Germinal center (tissue), 1 donor: ENCODE results near the gene MEX3D.
A peak's percentile ranks its signal among the peaks of the same experiment; 100 is the strongest.

Experiments
- DNase-seq: peaks from one replicate; pipeline ENCODE4 v3.0.0; 2012; ENCODE audit warnings: mixed read lengths, low spot score

The MEX3D gene

DNA sequence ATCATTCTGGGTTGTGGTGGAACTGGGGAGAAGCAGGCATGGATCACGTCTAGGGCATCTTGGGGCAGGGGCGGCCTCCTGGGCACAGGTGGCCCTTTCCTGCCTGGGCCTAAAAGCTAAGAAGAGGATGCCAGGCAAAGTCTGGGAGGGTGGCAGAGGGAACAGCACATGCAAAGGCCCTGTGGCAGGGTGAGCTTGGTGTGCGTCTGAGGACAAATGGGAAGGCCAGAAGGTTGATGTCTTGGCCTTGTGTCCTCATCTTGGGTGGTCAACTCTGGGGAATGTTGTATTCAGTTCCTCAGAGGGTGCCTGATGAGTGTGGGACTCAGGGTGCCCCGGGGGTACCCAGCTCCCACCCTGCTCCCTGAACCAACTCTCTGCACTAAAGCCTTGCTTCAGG is 49.7 kb downstream of the MEX3D start:
- DNase-seq: no peak

DNA sequence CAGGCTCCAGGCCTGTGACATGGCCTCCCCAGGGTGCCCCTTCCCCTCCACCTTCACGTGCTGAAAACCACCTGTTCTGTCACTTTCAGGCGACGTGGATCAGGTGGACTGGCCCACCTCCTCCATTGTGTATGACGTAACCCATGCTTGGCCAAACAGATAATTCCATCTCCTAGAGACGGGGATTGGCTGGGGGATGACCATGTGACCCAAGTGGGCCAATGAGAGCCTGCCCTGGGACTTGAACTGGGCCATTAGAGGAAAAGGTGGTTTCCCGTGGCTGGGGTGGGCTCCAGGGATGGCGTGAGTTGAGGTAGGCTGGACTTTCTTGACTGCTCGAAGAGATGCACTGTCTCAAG is 51.8 kb downstream of the MEX3D start:
- DNase-seq: no peak

DNA sequence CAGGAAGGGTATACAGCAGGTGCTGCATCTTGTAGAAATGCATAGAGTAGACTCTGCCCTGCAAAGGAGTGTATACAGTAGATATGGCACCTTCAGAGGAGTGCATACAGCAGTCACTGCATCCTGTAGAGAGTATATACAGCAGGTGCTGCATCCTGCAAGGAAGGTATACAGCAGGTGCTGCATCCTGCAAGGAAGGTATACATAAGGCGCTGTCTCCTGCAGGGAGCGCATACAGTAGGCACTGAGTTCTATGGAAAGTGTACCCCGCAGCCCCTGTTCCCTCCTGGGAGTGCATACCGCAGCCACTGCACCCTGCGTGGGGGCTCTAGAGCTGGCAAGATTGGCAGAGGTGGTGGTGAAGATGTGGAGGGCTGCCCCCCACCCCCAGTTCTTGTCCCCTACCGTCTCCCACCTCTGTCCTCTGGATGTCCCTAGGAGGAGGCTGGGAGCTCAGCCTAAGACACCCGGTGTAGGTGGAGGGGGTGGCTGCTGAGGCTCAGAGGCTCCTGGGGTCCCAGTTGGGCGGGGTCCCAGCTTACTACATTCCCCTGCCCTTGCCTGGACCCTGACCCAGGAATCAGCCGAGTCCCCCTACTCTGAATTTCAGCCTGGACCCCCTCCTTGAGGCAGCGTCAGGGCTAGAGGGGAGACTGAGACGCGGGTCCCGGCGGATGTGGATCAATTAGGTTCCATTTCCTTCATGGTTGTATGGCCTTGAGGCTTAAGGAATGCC is 53.0 kb downstream of the MEX3D start:
- DNase-seq: no peak

DNA sequence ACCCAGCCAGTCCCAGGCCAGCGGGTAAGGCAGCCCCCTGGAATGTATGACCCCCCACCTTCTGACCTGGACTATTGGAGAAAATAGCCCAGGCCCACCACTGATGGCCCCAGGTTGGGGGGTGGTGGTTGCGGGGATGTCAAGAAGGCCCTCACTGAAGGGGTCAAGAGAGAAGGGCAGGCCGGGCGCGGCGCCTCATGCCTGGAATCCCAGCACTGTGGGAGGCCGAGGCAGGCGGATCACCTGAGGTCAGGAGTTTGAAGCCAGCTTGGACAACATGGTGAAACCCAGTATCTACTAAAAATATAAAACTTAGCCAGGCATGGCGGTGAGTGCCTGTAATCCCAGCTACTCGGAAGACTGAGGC is 53.8 kb downstream of the MEX3D start:
- DNase-seq: no peak

DNA sequence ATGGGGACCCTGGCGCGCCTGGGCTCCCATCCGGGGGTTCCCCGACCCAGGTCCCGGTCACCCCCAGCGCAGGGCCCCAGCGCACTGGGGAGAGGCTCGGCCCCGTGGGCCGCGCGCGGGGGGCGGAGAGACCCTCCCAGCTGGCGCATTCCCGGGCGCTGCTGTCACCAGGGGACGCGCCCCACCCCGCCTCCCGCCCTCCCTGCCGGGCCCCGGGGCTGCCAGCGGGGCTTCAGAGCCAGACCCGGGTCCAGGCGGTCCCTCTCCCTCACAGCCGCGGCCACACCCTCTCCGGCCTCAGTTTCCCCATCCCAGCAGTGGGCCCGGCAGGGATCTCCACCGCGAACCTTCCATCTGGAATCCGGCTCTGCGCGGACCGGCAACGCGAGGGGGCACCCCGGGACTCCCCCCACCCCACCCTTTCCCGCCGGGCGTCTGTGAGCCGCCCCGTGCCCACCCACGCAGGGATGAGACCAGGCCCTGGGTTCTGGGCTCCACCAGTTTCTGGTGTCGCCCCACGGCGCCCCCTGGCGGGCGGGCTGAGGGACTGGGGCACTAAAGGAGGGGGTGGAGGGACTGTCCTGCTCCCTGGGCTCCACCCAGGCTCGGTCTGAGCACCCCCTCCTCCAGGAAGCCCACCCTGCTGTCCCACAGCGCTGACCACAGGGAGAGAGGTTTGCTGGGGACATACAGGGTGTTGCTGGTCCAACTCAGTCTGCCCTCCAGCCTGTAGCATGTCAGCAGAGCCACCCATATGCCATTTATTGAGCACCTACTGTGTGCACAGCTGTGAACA is 54.4 kb downstream of the MEX3D start:
- DNase-seq: peak; percentile 64

DNA sequence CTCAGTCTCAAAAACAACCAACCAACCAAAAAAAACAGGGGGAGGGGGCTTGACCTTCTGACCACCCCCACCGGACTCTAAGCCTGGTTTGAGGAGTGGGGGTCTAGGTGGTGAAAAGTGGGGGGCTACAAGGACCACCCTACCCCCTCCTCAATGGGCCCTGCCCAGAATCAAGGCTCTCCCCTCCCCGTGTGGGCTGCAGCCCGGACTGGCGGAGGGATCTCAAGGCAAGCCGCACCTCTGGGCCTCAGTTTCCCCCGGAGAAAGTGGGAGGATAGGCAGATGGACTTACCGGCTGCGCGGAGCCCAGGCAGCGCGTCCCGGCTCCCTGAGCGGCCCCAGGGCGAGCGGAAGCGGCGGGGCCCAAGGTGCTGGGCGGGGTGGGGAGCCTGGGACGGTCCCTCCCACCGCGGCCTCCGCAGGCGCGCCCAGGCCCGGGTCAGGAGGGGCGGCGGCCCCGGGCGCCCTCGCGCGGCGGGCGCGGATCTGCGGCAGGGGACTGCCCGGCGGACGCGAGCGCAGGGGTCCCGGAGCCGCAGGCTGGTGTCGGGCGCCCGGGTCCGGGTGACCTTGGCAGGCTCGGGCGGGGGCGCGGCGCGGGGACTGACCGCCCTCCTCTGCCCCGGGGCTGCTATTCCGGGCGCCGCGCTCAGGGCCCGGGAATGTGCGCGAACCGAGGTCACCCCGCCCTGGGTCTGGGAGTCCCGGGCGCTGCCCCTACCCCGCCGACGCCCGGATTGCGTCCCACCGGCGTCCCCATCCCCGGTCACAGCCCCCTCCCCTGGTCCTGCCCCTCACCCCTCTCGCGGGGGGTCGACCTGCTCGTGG is 55.2 kb downstream of the MEX3D start, which contains the start of gene ADAMTSL5:
ADAMTSL5 (minus strand) TSS at position 349 of the 828 bp plus-strand sequence. CDS start 2,076 bp downstream, outside the sequence.
- peak; percentile 53 for DNase-seq

DNA sequence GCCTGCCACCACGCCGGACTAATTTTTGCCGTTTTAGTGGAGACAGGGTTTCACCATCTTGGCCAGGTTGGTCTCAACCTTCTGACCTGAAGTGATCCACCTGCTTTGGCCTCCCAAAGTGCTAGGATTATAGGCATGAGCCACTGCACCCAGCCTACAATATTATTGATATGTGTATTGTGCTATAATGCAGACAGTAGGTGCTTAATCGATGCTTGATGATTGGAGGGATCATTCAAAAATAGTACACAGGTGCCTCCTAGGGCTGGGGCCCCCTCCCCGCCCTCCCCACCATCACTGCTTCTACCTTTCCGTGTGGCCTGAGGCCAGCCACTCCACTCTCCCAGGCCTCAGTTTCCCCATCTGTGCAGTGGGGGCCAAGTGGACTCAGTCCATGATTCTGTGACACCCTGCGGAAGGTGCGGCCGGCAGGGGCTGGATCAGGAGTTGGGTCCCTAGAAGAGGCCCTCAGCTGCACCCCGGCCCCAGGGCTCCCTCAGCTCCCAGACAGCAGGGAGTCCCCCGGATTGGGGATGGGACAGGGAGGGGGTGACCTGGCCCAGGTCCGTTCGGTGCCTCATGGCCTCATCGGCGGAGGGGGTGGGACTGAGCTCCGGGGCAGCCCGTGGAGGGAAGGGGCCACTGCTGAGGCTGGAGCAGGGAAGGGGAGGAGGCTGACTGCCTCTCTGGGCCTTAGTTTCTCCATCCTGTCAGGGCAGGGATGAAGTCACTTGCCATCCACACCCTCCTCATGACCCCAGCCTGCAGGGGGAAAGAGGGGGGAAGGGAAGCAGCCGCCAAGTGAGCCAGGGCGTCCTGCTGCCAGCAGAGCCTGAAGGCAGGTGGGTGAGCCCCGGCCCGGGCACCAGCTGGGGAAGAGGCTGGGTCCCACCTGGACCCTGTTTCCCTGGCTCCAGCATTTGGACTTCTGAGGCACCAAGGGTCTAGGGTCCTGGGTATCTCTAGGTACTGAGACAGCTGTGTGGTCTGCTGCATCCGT is 56.5 kb downstream of the MEX3D start:
- no peak for DNase-seq

DNA sequence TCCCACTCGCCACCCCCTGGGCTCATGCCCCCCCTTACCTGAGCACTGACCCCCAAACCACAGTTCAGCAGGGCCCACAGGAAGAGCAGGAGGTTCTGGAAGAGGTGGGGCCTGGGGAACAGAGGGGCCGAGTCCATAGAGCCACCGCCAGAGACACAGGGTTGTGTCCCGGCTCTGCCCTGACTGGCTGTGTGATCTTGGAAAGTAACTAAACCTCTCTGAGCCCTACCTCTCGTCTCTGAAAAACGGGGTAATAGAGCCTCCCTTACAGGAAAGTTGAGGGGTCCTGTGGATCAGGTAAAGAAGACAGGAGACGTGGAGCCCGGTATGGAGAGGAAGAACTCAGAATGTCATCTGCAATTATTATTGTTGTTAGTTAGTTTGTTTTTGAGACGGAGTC is 57.3 kb downstream of the MEX3D start:
- DNase-seq: no peak

DNA sequence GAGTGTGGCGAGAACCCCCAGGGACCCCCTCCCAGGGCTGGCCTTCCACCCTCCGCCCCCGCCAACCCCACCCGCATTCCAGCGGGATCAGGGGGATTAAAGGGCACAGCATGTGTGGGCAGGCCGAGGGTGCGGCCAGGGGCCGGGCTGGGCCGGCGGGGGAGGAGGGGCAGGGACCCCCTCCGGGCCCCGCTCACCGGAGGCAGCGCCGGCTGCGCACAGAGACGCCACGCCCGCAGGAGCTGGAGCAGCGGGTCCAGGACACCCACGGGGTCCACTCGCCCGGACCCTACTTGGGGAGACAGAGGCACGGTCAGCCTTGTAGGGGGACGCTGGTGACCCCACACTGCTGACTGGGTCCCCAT is 57.7 kb downstream of the MEX3D start:
- no peak for DNase-seq

DNA sequence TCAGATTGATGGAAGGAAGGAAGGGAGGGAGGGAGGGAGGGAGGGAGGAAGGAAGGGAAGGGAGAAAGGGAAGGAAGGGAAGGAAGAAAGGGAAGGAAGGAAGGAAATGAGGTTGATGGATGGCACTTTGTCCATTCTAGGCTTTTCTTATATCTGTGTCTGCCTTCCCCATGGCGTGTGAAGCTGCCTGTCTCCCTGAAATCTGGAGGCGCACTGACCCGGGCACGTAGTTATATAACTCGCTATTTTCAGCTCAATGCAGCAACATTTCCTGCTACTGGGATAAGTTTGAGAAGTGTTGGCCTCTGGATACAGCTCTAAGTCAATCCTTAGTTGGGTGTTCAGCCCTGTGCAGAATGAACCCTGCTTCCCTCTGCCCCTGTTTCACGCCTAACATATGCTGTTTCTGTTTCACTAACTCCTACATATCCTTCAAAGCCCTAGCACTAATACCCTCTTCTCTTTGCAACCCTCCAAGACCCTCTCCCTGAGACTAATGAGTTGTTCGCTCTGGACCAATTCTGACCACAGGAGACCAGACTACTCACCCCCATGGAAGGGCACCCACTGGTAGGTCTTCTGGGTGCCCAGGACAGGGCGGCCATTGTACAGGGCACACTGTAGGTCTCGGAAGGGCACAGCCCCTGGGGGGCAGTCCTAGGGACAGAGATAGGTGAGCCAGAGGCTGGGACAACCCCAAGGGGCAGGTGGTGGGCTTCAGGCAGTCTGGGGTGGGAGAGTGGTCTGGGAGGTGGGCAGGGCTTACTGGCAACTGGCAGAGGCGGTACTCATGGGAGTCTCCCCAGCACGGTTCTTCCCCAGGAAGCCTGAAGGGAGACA is 58.3 kb downstream of the MEX3D start:
- no peak for DNase-seq

DNA sequence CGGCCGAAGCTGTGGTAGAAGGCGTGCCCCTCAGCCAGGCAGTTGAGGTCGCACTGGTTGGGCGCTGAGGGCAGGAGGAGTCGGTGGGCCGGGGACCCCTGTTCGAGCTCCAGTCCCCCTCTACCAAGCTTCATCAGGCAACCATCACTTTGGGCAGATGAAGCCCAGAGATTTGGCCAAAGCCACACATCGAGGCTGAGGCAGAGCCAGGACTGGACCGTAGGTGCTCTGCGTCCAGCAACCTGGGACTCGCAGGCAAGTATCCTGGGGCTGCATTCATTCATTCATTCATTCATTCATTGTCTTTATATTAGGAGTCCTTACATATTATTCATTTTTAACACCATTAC is 59.6 kb downstream of the MEX3D start:
- no peak for DNase-seq

DNA sequence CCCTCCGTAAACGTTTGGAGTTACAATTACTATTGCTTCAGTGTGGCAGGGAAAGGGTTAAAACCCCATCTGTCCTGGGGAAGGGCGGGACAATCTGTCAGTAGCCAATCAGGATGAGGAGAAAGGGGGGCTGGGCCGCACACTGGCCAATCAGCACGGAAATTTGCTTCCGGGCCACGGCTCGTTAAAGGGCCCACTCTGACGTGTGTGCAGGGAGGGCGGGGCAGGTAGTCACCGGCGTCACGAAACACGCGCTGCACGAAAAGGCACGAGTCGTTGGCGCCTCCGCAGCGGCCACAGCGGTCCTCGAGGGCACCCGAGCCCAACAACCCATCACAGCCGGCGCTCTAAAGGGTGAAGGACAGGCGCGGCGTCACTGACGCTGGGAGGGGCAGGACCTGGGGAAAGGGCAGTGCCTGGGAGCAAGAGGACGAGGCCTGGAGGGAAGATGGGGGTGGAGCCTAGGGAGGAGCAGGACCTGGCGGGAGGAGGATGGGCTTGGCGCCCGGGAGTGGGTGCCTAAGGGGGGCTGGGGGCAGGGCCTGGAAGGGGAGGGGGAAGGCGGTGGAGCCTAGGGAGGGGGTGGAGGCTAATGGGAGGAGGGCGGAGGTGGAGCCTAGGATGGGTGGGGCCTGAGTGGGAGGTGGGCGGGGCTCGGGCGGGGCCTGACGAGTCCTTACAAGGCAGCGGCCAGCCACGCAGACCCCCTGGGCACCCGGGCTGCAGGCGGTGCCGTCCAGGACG is 60.2 kb downstream of the MEX3D start:
- peak; percentile 99 for DNase-seq

DNA sequence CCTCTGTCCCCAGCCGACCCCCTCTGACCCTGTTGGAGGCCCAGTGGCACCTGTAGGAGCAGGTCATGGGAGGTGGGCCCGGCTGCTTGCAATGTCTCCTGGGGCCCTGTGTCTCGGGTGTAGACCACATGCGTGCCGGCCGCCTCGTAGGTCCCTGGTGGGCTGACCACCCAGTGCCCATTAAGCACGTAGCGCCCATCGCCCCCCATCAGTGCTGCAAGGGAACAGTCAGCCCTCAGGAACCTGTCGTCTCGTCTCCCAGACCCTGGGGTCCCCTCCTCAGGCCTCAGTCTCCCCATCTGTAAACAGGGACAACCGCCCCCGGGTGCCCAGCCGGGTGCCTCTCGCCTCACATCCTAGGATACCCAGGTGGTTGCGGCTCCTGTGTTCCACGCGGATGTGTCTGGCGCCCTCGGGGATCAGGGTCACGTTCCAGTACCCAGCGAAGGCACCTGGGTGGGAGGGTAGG is 60.9 kb downstream of the MEX3D start:
- no peak for DNase-seq

DNA sequence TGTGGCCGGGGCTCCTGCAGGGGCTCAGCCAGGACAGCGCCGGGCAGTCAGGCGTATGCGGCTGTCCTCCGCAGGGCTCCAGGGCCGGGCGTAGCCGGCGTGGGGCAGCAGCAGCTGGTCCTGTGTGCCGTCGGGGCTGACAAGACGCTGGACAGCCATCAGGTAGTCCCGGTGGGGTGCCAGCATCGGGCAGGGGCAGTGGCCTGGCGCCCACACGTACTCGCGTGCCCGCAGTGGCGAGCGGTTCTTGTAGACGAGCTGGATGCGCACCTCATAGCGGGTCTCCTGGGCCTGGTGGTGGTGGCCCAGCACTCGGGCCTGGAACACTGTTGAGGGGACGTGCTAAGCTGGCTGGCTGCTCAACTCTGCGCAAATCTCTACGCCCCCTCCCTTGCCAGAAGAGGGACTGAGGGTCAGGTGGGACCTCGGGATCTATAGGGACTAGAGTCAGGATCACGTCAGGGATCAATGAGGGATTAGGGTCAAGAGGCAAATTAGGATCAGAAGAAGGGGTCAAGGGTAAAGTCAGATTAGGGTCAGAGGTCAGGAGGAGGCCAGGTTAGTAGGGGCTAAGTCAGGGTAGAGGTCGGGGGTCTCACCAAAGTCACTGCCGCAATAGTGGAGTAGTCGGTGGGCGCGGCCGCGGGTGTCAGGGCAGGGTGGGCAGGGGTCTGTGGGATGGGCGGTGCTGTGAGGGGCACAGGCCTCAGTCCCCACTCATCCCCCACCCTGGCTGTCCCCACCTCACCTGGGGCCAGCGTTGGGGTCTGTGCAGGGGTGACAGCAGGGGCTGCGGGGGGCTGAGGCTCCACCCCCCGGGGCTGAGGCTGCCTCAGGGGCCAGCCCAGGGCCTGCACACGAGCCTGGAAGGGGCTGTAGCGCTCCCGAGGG is 61.9 kb downstream of the MEX3D start:
- DNase-seq: no peak

DNA sequence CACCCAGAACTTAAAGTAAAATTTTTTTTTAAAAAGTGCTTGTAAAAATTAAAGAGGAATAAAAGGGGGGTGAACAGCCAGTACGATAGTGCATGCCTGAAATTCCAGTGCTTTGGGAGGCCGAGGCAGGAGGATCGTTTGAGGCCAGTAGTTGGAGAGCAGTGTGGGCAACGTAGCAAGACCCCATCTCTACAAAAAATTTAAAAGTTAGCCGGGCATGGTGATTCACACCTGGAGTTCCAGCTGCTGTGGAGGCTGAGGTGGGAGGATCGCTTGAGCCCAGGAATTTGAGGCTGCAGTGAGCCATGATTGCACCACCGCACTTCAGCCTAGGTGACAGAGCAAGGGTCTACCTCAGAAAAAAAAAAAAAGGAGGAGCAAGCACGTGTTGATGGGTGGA is 63.1 kb downstream of the MEX3D start:
- DNase-seq: no peak
